GM10847 (cell line): Measurements from ENCODE around the gene ZDHHC12.

Experiments
- POLR2A ChIP-seq: IDR thresholded peaks from 2 replicates; pipeline ENCODE4 v1.6.1; 2011; ENCODE audit not compliant: insufficient read length; ENCODE audit errors: extremely low read depth

Gene ZDHHC12, protein sequence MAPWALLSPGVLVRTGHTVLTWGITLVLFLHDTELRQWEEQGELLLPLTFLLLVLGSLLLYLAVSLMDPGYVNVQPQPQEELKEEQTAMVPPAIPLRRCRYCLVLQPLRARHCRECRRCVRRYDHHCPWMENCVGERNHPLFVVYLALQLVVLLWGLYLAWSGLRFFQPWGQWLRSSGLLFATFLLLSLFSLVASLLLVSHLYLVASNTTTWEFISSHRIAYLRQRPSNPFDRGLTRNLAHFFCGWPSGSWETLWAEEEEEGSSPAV

DNA sequence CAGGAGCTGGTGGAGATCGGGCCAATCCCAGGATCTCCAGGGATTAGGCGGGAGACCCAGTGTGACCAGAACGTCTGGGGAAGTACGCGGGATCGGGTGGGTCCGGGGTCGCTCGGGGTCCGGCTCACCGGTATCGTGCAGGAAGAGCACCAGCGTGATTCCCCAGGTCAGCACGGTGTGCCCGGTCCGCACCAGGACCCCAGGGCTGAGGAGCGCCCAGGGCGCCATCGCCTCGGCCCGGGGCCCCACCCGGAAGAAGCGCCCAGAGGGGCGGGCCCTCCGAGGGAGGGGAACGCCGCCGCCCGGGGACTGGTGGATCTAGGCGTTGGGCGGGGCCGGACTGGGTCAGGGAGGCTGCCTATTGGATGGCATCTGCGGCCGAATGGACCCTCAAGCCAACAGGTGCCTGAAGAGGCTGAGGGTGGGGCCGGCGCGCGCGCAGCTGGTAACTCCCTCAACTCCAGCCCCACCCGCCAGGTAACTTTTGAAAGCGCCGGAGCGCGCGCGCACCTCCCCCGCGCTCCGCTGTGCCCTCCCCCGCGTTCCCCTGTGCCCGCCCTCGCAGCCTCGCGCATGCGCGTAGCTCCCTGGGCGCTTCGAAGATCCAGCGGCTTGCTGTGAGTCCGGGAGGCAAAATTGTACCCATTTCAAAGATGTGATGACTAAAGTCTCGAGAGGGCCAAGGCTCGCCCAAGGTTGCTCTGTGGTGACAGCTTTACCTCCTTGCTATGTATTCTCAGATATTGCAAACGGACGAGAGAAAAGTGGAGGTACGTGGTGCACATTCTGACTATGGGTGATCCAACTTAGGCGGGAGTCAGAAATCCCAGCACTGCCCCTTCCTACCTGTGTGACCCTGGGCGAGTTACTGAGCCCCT, at the start of gene ZDHHC12:
TSS of gene ZDHHC12 (minus strand) at position 262 of the 878 bp plus-strand sequence. CDS start at position 228, 34 bp downstream.
- TF ChIP-seq POLR2A, result peak; percentile 98

DNA sequence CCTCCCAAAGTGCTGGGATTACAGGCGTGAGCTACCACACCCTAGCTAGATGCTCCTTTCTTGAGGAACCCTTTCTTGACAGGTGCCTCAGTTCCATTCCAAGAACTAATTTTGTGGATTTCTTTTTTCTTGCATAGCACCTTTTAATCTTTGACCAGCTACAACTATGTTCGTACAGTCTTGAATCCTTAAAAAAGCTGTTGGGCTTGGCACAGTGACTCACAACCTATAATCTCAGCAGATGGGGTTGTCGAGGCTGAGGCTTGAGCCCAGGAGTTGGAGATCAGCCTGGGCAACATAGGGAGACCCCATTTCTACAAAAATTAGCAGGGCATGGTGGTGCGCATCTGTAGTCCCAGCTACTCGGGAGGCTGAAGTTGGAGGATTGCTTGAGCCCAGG, 49.1 kb upstream of the ZDHHC12 start:
- TF ChIP-seq POLR2A, result no peak

DNA sequence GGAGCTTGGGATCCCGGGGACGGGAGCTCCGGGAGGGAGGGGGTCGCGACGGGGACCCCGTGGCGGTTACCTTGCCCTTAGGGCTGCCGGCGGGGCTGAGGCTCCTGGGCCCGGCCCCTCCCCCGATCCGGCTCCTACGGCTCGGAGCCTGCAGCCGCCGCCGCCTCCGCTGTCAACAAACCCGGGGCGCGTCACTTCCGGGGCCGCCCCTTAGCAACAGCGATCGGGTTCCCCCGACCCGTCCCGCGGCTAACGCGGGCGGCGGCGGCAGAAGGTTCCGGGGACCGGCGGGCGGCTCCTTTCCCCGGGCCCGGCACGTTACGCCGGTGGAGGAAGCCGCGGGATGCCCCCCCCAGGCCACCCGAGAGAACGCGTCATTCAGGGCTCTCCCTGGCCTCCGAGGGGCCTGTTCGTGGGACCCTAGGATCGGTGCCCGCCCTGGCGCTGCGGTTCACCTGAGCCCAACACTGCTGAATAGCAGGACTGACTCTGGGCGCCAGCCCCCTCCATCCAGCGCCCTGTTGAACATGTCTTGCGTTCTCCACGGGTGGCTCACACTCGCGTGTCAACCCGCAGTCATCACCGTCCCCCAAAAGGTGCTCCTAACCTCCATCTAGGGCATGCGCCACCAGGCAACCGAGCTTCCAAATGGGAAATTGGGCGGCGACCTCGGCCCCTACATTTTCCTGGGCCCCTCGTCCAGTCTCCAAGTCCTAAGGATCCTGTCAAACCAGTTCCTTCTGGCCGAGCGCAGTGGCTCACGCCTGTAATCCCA, 48.0 kb upstream of the ZDHHC12 start, which contains the start of gene ZER1:
TSS of gene ZER1 (minus strand) at position 183 of the 775 bp plus-strand sequence. CDS start 16,362 bp downstream, outside the sequence.
- TF ChIP-seq POLR2A, result peak; percentile 53

DNA sequence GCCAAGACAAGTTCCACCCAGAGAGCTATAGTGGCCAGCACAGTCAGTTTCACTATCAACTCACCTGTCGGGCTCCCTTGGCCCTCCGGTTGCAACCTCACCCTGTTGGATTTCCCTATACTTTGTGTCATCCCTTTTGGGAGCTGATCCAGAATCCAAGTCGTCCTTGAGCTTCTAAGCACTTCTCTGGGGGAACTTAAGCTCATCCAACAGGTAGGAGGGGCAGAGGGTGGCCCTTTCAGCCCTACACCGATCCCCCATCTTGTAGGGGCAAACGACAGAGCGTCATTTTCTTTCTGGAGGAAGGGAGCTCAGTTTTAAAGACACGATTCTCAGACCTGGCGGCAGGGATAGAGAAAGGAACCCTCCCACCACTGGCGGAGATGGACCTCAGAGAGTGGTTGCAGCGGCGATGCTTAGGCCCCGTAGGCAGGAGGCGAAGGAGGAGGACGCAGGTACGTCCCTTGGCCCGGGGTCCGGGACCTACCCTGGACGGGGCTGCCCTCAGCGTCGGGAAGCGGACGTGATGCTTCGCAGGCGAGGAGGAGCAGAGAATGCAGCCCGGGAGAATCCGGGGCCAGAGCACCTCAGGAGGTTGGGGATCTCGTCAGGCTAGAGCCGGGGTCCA, 47.3 kb upstream of the ZDHHC12 start:
- TF ChIP-seq POLR2A, result no peak

DNA sequence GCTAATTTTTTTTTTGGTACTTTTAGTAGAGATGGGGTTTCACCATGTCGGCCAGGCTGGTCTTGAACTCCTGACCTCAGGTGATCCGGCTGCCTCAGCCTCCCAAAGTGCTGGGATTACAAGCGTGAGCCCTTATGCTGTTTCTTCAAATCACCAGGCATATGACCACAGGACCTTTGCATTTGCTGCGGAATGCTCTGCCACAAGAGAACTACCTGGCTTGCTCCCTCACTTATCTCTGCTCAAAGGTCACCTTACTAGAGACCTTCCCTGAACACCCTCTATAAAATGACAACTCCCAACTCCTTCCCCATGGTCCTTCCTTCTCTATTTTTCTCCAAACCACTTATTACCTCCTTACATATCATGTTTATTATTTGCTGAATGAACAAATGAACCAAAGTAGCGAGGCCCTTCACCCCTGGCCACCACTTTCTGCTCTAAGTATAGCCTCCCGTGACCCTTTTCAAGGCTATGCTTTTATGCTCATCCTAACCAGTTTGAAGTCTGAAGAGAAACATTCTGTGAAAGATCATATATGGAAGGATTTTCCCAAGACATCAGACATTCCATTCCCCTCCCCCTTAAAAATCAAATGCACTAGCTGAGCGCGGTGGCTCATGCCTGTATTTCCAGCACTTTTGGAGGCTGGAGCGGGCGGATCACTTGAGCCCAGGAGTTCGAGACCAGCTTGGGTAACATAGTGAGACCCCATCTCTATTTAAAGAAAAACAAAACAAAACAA, 46.5 kb upstream of the ZDHHC12 start:
- no peak for TF ChIP-seq POLR2A

DNA sequence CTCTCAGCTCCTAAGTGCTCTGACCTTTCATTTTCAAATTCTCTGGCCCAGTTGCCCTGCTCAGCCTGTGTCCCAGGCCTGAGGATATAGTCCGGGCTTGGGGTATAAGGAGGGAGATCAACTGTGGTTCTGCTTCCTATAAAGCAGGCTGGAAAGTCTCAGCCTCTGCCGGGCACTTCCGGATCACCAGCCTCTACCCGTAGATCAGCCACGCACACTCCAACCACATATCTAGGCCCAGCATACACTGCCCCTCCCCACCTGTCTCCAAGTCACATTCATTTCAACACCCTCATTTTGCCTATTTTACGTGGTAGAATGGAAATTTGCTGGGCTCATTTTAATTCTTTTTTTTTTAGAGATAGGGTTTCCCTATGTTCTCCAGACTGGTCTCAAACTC, 44.7 kb upstream of the ZDHHC12 start:
- TF ChIP-seq POLR2A, result no peak

DNA sequence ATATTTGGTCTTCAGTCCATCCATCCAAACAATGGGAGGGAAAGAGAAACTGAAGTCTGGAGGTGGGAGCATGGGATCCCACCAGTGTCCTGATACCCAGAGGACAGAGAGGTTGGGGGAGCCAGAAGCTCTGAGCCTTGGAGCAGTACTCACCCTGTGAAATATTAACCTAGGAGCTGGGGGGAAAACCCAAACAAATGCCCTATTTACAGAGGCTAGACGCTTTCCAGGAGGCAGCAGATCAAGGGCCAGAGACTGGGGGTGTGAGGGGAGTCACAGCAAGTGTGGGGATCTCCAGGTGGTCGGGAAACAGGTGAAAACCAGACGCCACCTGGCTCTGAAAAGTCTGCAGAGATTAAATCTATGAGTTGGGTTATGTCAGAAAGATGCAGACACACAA, 41.6 kb upstream of the ZDHHC12 start:
- no peak for TF ChIP-seq POLR2A

DNA sequence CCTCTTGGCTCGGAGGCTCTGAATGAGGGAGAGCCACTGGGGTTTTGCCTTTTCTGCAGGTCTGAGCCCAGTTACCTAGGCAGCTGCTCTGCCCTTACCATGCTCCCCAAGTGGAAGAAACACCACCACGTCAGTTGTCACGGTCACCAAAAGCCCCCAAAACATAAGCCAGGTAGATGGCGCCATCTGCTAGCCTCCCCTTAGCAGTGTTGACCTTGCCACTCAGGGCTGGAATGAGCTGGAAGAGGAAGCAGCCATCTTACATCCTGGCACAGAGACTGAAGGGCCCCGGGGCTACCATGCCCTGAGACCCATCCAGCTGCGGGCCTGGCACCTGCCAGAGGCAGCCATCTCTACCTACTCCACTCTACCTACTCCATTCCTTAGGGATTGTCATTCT, 40.4 kb upstream of the ZDHHC12 start:
- no peak for TF ChIP-seq POLR2A

DNA sequence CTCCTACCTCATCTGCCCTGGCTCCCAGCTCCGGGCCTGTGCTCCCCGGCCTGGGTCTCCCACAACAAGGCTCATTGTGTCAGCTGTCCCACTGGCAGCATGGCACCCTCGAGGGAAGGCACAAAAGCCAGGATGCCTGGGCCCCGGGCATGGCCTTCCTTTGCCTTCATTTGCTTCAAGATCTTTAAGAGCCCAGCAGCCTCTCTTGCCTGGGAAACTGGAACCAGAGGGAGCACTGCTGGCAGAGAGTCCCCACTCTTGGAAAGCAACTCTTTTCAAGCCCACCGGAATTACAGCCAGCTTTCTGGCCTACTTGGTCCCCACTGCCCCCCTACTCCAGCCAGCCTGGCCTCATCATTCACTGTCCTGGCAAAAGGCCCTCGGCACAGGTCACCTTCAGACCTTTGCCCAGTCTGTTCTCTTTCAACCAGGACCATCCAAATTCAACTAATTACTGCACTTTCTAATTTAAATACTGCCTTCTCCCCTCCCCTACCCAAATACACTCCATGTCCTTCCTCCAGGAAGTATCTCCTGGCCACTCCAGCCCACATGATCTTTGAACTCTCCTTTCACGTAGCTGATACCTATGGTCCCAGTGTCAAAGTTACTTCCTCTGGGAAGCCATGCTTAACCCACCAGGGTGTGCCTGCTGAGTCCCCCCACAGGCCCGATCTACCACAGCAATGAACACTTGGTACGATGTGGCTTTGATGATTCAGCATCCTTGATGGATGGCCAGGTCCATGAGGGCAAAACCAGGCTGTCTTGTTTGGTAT, 38.9 kb upstream of the ZDHHC12 start:
- no peak for TF ChIP-seq POLR2A

DNA sequence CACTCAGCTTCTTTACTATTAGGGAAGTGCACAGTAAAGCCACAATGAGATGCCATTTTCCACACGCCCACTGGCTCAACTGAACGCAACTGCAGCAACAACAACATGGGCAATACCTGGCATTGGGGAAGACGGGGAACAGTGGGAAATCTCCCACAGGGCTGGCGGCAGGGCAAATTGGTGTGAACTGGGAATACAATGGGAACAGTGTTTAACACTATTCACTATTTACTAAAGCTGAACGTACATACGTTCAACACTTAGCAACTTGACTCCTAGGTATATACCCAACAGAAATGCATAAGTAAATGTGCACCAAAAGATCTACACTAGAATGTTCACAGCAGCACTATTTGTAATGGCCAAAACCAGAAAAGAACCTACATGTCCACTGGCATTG, 33.7 kb upstream of the ZDHHC12 start:
- no peak for TF ChIP-seq POLR2A

DNA sequence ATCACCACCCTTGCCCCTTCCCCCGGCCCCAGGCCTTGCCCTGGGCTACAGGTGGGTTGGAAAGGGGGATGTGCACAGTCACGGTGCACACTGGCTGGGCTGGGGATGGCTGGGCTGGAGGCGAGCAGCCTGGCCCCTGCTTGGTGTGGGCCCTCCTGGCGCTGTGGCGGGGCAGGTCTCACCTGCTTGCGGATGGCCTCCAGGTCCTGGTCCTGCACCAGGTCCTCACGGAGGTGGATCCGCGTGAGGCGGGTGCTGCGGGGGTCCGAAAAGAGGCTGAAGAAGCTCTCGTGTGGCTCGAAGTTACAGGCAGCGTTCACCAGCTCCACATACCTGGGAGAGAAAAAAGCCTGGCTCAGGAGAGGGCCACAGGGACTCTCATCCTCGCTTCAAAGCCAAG, 29.7 kb upstream of the ZDHHC12 start:
- TF ChIP-seq POLR2A, result no peak

DNA sequence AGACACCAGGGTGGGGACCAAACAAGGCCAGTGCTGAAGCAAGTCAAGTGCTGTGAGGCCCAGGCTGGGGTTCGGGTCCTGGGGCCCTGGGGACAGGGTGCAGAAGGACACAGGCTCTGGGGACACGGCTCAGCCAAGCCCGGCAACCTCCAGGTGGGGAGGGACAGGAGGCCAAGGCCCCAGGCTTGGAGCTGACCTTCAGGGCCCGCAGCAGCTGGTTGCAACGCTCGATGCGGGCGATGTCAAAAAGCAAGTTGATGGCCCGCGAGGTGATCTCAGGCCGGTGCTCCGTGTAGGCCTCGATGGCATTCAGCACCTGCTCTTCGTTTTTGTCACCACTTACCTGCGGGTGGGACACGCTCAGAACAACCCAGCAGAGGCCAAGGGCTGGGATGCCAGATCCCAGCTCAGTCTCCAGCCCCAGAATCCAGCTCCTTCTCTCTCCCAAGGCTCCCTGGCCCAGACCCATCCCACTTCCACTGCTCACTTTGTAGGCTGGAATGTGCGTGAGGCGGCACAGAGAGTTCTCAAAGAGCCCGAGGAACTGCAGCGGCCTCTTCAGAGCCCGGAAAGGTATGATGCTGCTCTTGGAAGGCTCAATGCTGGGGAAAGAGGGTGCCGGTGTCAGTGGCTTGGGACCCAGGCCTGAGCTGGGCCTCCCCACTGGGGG, 27.1 kb upstream of the ZDHHC12 start:
- no peak for TF ChIP-seq POLR2A

DNA sequence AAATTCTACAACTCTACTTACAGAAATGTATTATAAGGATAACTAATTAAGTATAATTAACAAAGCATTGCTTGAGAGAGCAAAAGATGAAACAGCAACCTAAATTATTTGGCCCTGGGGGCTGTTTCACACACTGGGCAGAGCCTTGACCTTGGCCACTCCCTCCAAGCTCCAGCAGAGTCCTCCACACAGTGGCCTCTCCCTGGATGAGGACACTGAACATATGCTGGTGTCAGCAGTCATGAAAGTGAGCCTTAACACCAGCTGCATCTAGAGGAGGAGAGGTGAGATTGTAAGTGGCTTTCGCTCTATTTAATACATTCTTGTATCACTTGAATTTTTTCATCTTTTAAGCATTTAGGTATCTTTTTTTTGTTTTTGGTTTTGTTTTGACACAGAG, 23.3 kb upstream of the ZDHHC12 start:
- no peak for TF ChIP-seq POLR2A

DNA sequence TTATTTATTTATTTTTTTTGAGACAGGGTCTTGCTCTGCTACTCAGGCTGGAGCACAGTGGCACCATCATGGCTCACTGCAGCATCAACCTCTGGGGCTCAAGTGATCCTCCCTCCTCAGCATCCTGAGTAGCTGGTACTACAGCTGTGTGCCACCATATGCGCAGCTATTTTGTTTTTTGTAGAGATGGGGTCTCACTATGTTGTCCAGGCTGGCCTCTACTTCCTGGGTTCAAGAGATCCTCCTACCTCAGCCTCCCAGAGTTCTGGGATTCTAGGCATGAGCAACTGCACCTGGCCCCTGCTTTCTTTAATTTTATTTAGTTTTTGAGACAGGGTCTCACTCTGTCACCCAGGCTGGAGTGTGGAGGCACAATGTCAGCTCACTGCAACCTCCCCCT, 19.5 kb upstream of the ZDHHC12 start:
- TF ChIP-seq POLR2A, result no peak

DNA sequence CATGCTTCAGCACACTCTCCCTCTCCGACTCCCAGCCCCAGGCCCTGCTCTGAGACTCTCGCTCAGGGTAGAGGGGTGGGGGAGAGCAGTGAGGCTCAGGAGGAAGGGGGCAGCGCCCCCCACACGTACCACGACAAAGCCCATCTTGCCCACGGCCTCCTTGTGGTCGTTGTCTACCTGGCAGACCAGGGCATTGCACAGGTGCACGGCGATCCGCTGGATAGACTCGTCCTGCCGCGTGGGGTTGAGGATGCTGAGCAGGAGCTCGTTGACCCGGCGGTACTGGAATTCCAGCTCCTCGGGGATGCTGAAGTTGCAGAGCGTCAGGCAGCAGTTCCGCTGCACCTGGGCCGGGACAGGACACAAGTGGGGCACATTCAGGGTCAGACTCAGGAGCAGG, 18.5 kb upstream of the ZDHHC12 start:
- no peak for TF ChIP-seq POLR2A
